OCI-LY3 (cell line): ENCODE measurements around the gene SLC4A7.

ENCODE experiments used
- CTCF ChIP-seq: fragments of 200-600, 300-600 bp; sonication (generic); IDR thresholded peaks from 2 replicates; pipeline ENCODE4 v1.5.1; 2014; ENCODE audit warnings: antibody characterized with exemption, low read length, low read depth
- EZH2phosphoT487 ChIP-seq: fragments of 200-600 bp; shearing (Covaris generic); IDR thresholded peaks from 2 replicates; pipeline ENCODE4 v1.6.1; 2018; ENCODE audit warnings: antibody characterized with exemption, mixed run types, low read depth

GRCh38 chr3:27521179-27521871 lies 37.1 kb upstream of the SLC4A7 start:
- TF ChIP-seq CTCF, result no peak
- no peak for TF ChIP-seq EZH2phosphoT487
